ENCODE measurements around the gene DEPDC1B. TPM values are rescaled to one million over a fixed set of nuclear protein-coding genes. Genes with fewer than 3 reads are reported as not detected.

The DEPDC1B gene
- total and polyA plus RNA-seq, 2 of the 8 experiments (the other 6 are each of a cell fraction or from before 2014, with no cell fraction given), result 30.8 to 67.4 TPM

GRCh38 chr5:60668686-60669304 lies 31.2 kb downstream of the DEPDC1B start (continued):
- TF ChIP-seq, protein P1, sequence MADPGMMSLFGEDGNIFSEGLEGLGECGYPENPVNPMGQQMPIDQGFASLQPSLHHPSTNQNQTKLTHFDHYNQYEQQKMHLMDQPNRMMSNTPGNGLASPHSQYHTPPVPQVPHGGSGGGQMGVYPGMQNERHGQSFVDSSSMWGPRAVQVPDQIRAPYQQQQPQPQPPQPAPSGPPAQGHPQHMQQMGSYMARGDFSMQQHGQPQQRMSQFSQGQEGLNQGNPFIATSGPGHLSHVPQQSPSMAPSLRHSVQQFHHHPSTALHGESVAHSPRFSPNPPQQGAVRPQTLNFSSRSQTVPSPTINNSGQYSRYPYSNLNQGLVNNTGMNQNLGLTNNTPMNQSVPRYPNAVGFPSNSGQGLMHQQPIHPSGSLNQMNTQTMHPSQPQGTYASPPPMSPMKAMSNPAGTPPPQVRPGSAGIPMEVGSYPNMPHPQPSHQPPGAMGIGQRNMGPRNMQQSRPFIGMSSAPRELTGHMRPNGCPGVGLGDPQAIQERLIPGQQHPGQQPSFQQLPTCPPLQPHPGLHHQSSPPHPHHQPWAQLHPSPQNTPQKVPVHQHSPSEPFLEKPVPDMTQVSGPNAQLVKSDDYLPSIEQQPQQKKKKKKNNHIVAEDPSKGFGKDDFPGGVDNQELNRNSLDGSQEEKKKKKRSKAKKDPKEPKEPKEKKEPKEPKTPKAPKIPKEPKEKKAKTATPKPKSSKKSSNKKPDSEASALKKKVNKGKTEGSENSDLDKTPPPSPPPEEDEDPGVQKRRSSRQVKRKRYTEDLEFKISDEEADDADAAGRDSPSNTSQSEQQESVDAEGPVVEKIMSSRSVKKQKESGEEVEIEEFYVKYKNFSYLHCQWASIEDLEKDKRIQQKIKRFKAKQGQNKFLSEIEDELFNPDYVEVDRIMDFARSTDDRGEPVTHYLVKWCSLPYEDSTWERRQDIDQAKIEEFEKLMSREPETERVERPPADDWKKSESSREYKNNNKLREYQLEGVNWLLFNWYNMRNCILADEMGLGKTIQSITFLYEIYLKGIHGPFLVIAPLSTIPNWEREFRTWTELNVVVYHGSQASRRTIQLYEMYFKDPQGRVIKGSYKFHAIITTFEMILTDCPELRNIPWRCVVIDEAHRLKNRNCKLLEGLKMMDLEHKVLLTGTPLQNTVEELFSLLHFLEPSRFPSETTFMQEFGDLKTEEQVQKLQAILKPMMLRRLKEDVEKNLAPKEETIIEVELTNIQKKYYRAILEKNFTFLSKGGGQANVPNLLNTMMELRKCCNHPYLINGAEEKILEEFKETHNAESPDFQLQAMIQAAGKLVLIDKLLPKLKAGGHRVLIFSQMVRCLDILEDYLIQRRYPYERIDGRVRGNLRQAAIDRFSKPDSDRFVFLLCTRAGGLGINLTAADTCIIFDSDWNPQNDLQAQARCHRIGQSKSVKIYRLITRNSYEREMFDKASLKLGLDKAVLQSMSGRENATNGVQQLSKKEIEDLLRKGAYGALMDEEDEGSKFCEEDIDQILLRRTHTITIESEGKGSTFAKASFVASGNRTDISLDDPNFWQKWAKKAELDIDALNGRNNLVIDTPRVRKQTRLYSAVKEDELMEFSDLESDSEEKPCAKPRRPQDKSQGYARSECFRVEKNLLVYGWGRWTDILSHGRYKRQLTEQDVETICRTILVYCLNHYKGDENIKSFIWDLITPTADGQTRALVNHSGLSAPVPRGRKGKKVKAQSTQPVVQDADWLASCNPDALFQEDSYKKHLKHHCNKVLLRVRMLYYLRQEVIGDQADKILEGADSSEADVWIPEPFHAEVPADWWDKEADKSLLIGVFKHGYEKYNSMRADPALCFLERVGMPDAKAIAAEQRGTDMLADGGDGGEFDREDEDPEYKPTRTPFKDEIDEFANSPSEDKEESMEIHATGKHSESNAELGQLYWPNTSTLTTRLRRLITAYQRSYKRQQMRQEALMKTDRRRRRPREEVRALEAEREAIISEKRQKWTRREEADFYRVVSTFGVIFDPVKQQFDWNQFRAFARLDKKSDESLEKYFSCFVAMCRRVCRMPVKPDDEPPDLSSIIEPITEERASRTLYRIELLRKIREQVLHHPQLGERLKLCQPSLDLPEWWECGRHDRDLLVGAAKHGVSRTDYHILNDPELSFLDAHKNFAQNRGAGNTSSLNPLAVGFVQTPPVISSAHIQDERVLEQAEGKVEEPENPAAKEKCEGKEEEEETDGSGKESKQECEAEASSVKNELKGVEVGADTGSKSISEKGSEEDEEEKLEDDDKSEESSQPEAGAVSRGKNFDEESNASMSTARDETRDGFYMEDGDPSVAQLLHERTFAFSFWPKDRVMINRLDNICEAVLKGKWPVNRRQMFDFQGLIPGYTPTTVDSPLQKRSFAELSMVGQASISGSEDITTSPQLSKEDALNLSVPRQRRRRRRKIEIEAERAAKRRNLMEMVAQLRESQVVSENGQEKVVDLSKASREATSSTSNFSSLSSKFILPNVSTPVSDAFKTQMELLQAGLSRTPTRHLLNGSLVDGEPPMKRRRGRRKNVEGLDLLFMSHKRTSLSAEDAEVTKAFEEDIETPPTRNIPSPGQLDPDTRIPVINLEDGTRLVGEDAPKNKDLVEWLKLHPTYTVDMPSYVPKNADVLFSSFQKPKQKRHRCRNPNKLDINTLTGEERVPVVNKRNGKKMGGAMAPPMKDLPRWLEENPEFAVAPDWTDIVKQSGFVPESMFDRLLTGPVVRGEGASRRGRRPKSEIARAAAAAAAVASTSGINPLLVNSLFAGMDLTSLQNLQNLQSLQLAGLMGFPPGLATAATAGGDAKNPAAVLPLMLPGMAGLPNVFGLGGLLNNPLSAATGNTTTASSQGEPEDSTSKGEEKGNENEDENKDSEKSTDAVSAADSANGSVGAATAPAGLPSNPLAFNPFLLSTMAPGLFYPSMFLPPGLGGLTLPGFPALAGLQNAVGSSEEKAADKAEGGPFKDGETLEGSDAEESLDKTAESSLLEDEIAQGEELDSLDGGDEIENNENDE (IDR thresholded peaks at IDR 0.05; ENCODE audit: insufficient replicate concordance, low read length), result no peak
- TF ChIP-seq PHF8 (conservative IDR thresholded peaks at IDR 0.05; ENCODE audit: low read depth, low read length) (no peak), CTBP2 (IDR thresholded peaks at IDR 0.05; ENCODE audit: borderline replicate concordance, insufficient read depth, insufficient read length, low read length) (no peak), RAD21 (IDR thresholded peaks at IDR 0.05 in 1 of 2, conservative IDR thresholded peaks at IDR 0.05 in 1 of 2; ENCODE audit: low read depth in 2 of 2, low read length in 2 of 2) (0 out of 4 replicates have a peak, but pooled peaks of 1 of the 2 experiments have one; percentile 12), CHD2 (IDR thresholded peaks at IDR 0.05; ENCODE audit: low read length) (no peak), MAFK (IDR thresholded peaks at IDR 0.05; ENCODE audit: low read depth, low read length) (no peak), SP4 (IDR thresholded peaks at IDR 0.05; ENCODE audit: low read length) (no peak)

All from H1 (cell line).